ENCODE results near the gene SRGAP1. TPM values are rescaled to one million over a fixed set of nuclear protein-coding genes. Genes with fewer than 3 reads are reported as not detected.
"Not testable (repeated sequence)": the region's sequence is repeated elsewhere in the genome, so short reads cannot be mapped to it uniquely, and the experiment has no call there.

SRGAP1 gene
- total RNA-seq, 1 donor from 2014 or later: 7.4 TPM

DNA sequence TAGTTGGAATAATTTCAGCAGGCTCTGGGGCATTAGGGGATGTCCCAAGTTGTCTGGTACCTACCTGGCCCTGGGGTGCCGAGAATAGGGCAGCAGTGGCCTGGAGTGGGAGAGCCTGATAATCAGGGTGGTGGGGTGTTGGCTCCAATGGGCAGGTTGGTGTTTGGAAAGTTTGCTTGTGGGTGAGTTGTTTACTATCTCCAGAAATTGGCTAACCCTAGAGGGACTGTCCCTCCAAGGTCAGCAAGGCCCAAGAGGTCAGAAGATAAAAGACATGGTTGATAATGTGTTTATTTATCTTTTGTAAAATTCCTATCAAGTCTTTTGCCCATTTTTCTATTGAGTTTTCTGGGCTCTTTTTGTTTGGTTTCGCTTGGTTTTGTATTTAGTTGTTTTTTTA lies 272.5 kb downstream of the SRGAP1 start:
- Histone ChIP-seq H3K9me3 (no peaks in the 10 kb centered on the region), H3K27ac (no peak overlapping the region), H3K4me3 (no peak overlapping the region), H3K36me3 (peaks cover under 1 to 3% of the 10 kb centered on the region in 2 donors), H3K27me3 (no peaks in the 10 kb centered on the region), H3K4me1 (no peaks in the 10 kb centered on the region)
- intact Hi-C loops (cut with DNase I): no loop called here
- no peak for TF ChIP-seq POLR2AphosphoS5 (IDR thresholded peaks at IDR 0.05; ENCODE audit: insufficient read depth in 1 of 2, low read depth in 1 of 2)
- TF ChIP-seq, protein P1, sequence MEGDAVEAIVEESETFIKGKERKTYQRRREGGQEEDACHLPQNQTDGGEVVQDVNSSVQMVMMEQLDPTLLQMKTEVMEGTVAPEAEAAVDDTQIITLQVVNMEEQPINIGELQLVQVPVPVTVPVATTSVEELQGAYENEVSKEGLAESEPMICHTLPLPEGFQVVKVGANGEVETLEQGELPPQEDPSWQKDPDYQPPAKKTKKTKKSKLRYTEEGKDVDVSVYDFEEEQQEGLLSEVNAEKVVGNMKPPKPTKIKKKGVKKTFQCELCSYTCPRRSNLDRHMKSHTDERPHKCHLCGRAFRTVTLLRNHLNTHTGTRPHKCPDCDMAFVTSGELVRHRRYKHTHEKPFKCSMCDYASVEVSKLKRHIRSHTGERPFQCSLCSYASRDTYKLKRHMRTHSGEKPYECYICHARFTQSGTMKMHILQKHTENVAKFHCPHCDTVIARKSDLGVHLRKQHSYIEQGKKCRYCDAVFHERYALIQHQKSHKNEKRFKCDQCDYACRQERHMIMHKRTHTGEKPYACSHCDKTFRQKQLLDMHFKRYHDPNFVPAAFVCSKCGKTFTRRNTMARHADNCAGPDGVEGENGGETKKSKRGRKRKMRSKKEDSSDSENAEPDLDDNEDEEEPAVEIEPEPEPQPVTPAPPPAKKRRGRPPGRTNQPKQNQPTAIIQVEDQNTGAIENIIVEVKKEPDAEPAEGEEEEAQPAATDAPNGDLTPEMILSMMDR (IDR thresholded peaks at IDR 0.05): no peak
- TF ChIP-seq POLR2A (IDR thresholded peaks at IDR 0.05): no peak
- DNase-seq (ENCODE audit: extremely low spot score in 2 of 2): no peak

DNA sequence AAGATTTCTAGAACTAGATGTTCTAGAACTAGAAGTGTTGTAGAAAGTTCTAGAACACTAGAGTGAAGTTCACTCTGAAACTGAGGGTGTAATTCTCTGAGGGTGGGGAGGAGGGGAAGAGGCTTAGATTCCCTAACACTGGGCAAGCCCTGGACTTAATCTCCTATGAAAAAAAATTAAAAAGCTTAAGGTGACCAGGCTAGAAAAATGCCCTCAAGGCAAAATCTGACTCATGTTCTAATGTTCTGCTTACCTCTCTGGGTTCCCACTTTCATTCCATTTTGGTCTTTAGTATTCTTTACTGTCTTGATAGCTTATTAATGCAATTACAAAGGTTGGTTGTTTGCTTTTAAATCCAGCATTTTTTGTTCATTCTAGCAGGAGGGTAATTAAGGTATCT lies 276.1 kb downstream of the SRGAP1 start:
- no peak for DNase-seq (ENCODE audit: extremely low spot score in 2 of 2)
- no peaks in the 10 kb centered on the region for H3K9me3 ChIP-seq
- TF ChIP-seq, protein P1 (IDR thresholded peaks at IDR 0.05): no peak
- TF ChIP-seq POLR2A (IDR thresholded peaks at IDR 0.05): no peak
- no peak for TF ChIP-seq POLR2AphosphoS5 (IDR thresholded peaks at IDR 0.05; ENCODE audit: insufficient read depth in 1 of 2, low read depth in 1 of 2)
- H3K27me3 ChIP-seq: no peaks in the 10 kb centered on the region
- H3K4me1 ChIP-seq: no peaks in the 10 kb centered on the region
- intact Hi-C loops (cut with DNase I): no loop called here
- H3K27ac ChIP-seq: no peak overlapping the region
- peaks cover 0 to 3% of the 10 kb centered on the region in 2 donors for H3K36me3 ChIP-seq
- H3K4me3 ChIP-seq: no peak overlapping the region

- DNase-seq (ENCODE audit: extremely low spot score in 2 of 2); intact Hi-C loops (cut with DNase I); H3K27me3 ChIP-seq; H3K27ac ChIP-seq; H3K4me3 ChIP-seq; H3K9me3 ChIP-seq; H3K4me1 ChIP-seq; H3K36me3 ChIP-seq: not testable (repeated sequence)
Observed at GRCh38 chr12:64121086-64121485, 276.6 kb downstream of the SRGAP1 start.

GRCh38 chr12:64122154-64122553 lies 277.7 kb downstream of the SRGAP1 start:
- Histone ChIP-seq H3K9me3 (no peaks in the 10 kb centered on the region), H3K27me3 (no peaks in the 10 kb centered on the region), H3K36me3 (no peaks in the 10 kb centered on the region), H3K27ac (no peak overlapping the region), H3K4me1 (no peaks in the 10 kb centered on the region), H3K4me3 (no peak overlapping the region)
- no peak for TF ChIP-seq POLR2A (IDR thresholded peaks at IDR 0.05)
- TF ChIP-seq, protein P1 (IDR thresholded peaks at IDR 0.05): no peak
- TF ChIP-seq POLR2AphosphoS5 (IDR thresholded peaks at IDR 0.05; ENCODE audit: insufficient read depth in 1 of 2, low read depth in 1 of 2): no peak
- DNase-seq (ENCODE audit: extremely low spot score in 2 of 2): no peak
- intact Hi-C loops (cut with DNase I): no loop called here

- H3K36me3 ChIP-seq: peaks cover 0 to 6% of the 10 kb centered on the region in 2 donors
- H3K4me1 ChIP-seq: no peaks in the 10 kb centered on the region
- TF ChIP-seq, protein P1 (IDR thresholded peaks at IDR 0.05): no peak
- no peak for TF ChIP-seq POLR2A (IDR thresholded peaks at IDR 0.05)
- no peak for TF ChIP-seq POLR2AphosphoS5 (IDR thresholded peaks at IDR 0.05; ENCODE audit: insufficient read depth in 1 of 2, low read depth in 1 of 2)
- H3K27me3 ChIP-seq: no peaks in the 10 kb centered on the region
- no peak overlapping the region for H3K4me3 ChIP-seq
- no peak overlapping the region for H3K27ac ChIP-seq
- no peak for DNase-seq (ENCODE audit: extremely low spot score in 2 of 2)
- intact Hi-C loops (cut with DNase I): no loop called here
- no peaks in the 10 kb centered on the region for H3K9me3 ChIP-seq
Observed at GRCh38 chr12:64122995-64123394, 278.5 kb downstream of the SRGAP1 start.

GRCh38 chr12:64123448-64123847 lies 278.9 kb downstream of the SRGAP1 start:
- intact Hi-C loops (cut with DNase I): no loop called here
- no peaks in the 10 kb centered on the region for H3K4me1 ChIP-seq
- DNase-seq (ENCODE audit: extremely low spot score in 2 of 2): no peak
- no peak overlapping the region for H3K4me3 ChIP-seq
- H3K9me3 ChIP-seq: no peaks in the 10 kb centered on the region
- H3K36me3 ChIP-seq: peaks cover 0 to 7% of the 10 kb centered on the region in 2 donors
- H3K27ac ChIP-seq: no peak overlapping the region
- TF ChIP-seq POLR2A (IDR thresholded peaks at IDR 0.05) (no peak), POLR2AphosphoS5 (IDR thresholded peaks at IDR 0.05; ENCODE audit: insufficient read depth in 1 of 2, low read depth in 1 of 2) (no peak)
- TF ChIP-seq, protein P1 (IDR thresholded peaks at IDR 0.05): no peak
- H3K27me3 ChIP-seq: no peaks in the 10 kb centered on the region

Data from vagina (tissue), 2 donors.